NCI-H446 treated with DMSO at 0.1 percent for 48 hours (cell line): ENCODE data around the gene PLEKHG4.

Source experiments
- DNase-seq: peaks from one replicate; lab custom pipeline; 2025; lab: John Stamatoyannopoulos, UW

PLEKHG4 gene

GRCh38 chr16:67326472-67327309, 47.4 kb downstream of the PLEKHG4 start, which contains the start of the genes KCTD19 and LRRC36:
Gene KCTD19, minus strand, starts transcription at chr16:67326741. Its CDS starts 34 bp downstream, at chr16:67326707.
Gene LRRC36, plus strand, starts transcription at chr16:67326815. Its CDS starts 48 bp downstream, at chr16:67326863.
- no peak for DNase-seq

- no peak for DNase-seq
Observed at GRCh38 chr16:67327743-67328142, 48.4 kb downstream of the PLEKHG4 start.

DNA sequence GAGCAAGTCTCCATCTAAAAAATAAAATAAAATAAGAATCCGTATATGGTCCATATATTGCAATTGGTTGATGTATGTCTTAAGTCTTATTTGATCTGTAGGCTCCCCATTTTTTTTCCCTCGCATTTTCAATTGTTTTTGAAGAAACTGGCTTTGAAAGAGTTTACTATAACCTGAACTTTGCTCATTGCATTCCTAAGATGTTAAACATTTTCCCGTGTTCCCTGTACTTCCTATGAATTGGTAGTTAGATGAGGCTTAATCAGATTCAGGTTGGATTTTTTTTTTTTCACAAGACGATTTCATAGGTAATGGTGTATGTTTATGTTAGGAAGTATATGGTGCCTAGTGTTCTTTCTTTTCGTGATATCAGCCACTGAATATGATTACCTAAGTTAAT, 50.6 kb downstream of the PLEKHG4 start:
- DNase-seq: no peak

- no peak for DNase-seq
Observed at GRCh38 chr16:67333315-67333714, 54.0 kb downstream of the PLEKHG4 start.

DNA sequence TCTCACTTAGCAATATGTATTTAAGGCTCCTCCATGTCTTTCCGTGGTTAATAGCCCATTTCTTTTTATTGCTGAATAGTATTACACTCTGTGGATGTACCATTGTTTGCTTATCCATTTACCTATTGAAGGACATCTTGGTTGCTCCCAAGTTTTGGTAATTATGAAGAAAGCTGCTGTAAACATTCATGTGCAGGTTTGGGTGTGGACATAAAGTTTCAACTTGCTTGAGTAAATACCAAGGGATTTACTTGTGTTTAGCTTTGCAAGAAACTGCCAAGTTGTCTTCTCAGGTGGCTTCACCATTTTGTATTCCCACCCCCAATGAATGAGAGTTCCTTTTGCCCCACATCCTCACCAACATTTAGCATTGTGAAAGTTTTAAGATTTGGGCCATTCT, 56.8 kb downstream of the PLEKHG4 start:
- DNase-seq: no peak

DNA sequence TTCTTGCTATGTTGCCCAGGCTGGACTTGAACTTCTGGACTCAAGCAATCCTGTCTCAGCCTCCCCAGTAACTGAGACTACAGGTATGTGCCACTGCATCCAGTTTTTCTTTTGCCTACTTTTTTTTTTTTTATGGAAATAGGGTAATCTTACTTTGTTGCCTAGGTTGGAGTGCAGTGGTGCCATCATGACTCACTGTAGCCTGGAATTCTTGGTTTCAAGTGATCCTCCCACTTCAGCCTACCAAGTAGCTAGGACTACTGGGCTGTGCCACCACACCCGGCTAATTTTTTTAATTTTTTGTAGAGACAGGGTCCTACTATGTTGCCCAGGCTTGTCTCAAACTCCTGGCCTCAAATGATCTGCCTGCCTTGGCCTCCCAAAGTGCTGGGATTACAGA, 57.3 kb downstream of the PLEKHG4 start:
- no peak for DNase-seq
